H1 (cell line): ENCODE measurements around the gene FRRS1L. TPM values are rescaled to one million over a fixed set of nuclear protein-coding genes. Genes with fewer than 3 reads are reported as not detected.

Experiments
- HDAC6 ChIP-seq: IDR thresholded peaks from one replicate; pipeline ENCODE4 v1.7.1; 2012; ENCODE audit warnings: low read depth, mild to moderate bottlenecking, inconsistent platforms, low read length, moderate library complexity
- JUND ChIP-seq: IDR thresholded peaks from 2 replicates; pipeline ENCODE4 v1.6.1; 2011; ENCODE audit warnings: mild to moderate bottlenecking, improper control_type of control experiment, low read length
- NANOG ChIP-seq: IDR thresholded peaks from 2 replicates; pipeline ENCODE4 v1.6.1; 2011; ENCODE audit warnings: low read length, low read depth, mild to moderate bottlenecking, inconsistent platforms; ENCODE audit not compliant: insufficient read depth, poor library complexity, severe bottlenecking
- NRF1 ChIP-seq: IDR thresholded peaks from 2 replicates; pipeline ENCODE4 v1.6.1; 2011; ENCODE audit warnings: mild to moderate bottlenecking, low read depth, low read length, improper control_type of control experiment
- PHF8 ChIP-seq: fragments of 200-600 bp; sonication (generic); conservative IDR thresholded peaks from 2 replicates; pipeline ENCODE4 v1.7.1; 2012; ENCODE audit warnings: low read depth, mild to moderate bottlenecking, inconsistent platforms, low read length, moderate library complexity
- RXRA ChIP-seq: IDR thresholded peaks from 2 replicates; pipeline ENCODE4 v1.6.1; 2011; ENCODE audit warnings: low read depth, mild to moderate bottlenecking, low read length, moderate library complexity; ENCODE audit not compliant: insufficient read depth
- SIN3A ChIP-seq, 2 experiments: IDR thresholded peaks in 1 of 2; conservative IDR thresholded peaks in 1 of 2; 2 replicates each; pipeline ENCODE4 v1.6.1; 2011 to 2012; ENCODE audit warnings: low read length in 2 of 2, improper control_type of control experiment in 1 of 2, low read depth in 1 of 2, mild to moderate bottlenecking in 1 of 2
- SP1 ChIP-seq: IDR thresholded peaks from 2 replicates; pipeline ENCODE4 v1.6.1; 2011; ENCODE audit warnings: low read depth, low read length
- YY1 ChIP-seq: IDR thresholded peaks from 2 replicates; pipeline ENCODE4 v1.6.1; 2011; ENCODE audit warnings: low read depth, mild to moderate bottlenecking, low read length
- polyA plus RNA-seq, 7 experiments: library from polyadenylated mRNA; depleted of rRNA in 3 of 7; stranded (reverse) in 5 of 7; unstranded in 2 of 7; fragments of >200 nt in 5 of 7; fragments of 200-250 nt in 2 of 7; gene quantifications; 1 replicate in 5 of 7; 2 replicates in 1 of 7; 4 replicates in 1 of 7; pipeline versions ENCODE4 v1.2.1 to v1.2.3, GENCODE V29; 2011 to 2013; ENCODE audit warnings: missing spikeins in 2 of 7, mixed read lengths in 2 of 7
- total RNA-seq: library from RNA; stranded (reverse); fragmentation: NEBNext Ultra II Directional; extraction: Animal tissue kit (Norgen Biotek cat#: 25700); gene quantifications from 2 replicates; pipeline ENCODE4 v1.2.1, GENCODE V29; 2021

FRRS1L gene
- total and polyA plus RNA-seq, 2 of the 8 experiments (the other 6 are each of a cell fraction or from before 2014, with no cell fraction given), result 1.0 to 2.2 TPM

- no peak for TF ChIP-seq SIN3A (conservative IDR thresholded peaks at IDR 0.05 in 1 of 2, IDR thresholded peaks at IDR 0.05 in 1 of 2; ENCODE audit: low read depth in 1 of 2, low read length in 2 of 2)
- no peak for TF ChIP-seq NRF1
- TF ChIP-seq SP1, result no peak
- TF ChIP-seq YY1, result no peak
- no peak for TF ChIP-seq JUND
- no peak for TF ChIP-seq PHF8
- no peak for TF ChIP-seq RXRA
- TF ChIP-seq NANOG, result no peak
- no peak for TF ChIP-seq HDAC6
Observed at GRCh38 chr9:109124121-109124520, 42.9 kb downstream of the FRRS1L start (continued).
